IMR-90 (cell line): ENCODE results near the gene CLSTN1.

Experiments used
- BHLHE40 ChIP-seq: fragments of 150-350 bp; IDR thresholded peaks from 2 replicates; pipeline ENCODE4 v1.6.1; 2016; ENCODE audit warnings: mild to moderate bottlenecking, low read depth, low read length
- CEBPB ChIP-seq: IDR thresholded peaks from 2 replicates; pipeline ENCODE4 v1.6.1; 2012; ENCODE audit warnings: low read depth, low read length, improper control_type of control experiment
- CHD1 ChIP-seq: IDR thresholded peaks from 2 replicates; pipeline ENCODE4 v1.6.1; 2012; ENCODE audit warnings: low read depth, low read length, improper control_type of control experiment
- MAFK ChIP-seq: IDR thresholded peaks from 2 replicates; pipeline ENCODE4 v1.6.1; 2012; ENCODE audit warnings: low read depth, low read length, improper control_type of control experiment
- MAZ ChIP-seq: IDR thresholded peaks from 2 replicates; pipeline ENCODE4 v1.6.1; 2012; ENCODE audit warnings: low read depth, mild to moderate bottlenecking, low read length, improper control_type of control experiment, moderate library complexity, borderline replicate concordance
- POLR2A ChIP-seq: IDR thresholded peaks from 2 replicates; pipeline ENCODE4 v1.6.1; 2012; ENCODE audit warnings: mild to moderate bottlenecking, low read depth, low read length
- RAD21 ChIP-seq: IDR thresholded peaks from 2 replicates; pipeline ENCODE4 v1.6.1; 2012; ENCODE audit warnings: low read length, improper control_type of control experiment
- RCOR1 ChIP-seq: IDR thresholded peaks from 2 replicates; pipeline ENCODE4 v1.6.1; 2012; ENCODE audit warnings: mild to moderate bottlenecking, low read length, improper control_type of control experiment; ENCODE audit not compliant: insufficient replicate concordance
- RFX5 ChIP-seq: IDR thresholded peaks from 2 replicates; pipeline ENCODE4 v1.8.0; 2012; ENCODE audit warnings: low read depth, mild to moderate bottlenecking, low read length, moderate library complexity
- SMC3 ChIP-seq: fragments of 150-350 bp; IDR thresholded peaks from 2 replicates; pipeline ENCODE4 v1.6.1; 2016; ENCODE audit warnings: low read depth, mild to moderate bottlenecking, antibody characterized with exemption, low read length, moderate library complexity
- TF ChIP-seq, protein P1 (sequence below): conservative IDR thresholded peaks from 2 replicates; pipeline ENCODE4 v1.5.1; 2012; ENCODE audit warnings: mild to moderate bottlenecking, low read depth, low read length, improper control_type of control experiment
- TF ChIP-seq, protein P2 (sequence below): fragments of 150-350 bp; IDR thresholded peaks from 2 replicates; pipeline ENCODE4 v1.6.1; 2017; ENCODE audit warnings: mild to moderate bottlenecking, antibody characterized with exemption, low read length, low read depth
- TF ChIP-seq, protein P3 (sequence below): fragments of 150-350 bp; IDR thresholded peaks from 2 replicates; pipeline ENCODE4 v1.6.1; 2016; ENCODE audit warnings: low read depth, mild to moderate bottlenecking, low read length, moderate library complexity, borderline replicate concordance

DNA sequence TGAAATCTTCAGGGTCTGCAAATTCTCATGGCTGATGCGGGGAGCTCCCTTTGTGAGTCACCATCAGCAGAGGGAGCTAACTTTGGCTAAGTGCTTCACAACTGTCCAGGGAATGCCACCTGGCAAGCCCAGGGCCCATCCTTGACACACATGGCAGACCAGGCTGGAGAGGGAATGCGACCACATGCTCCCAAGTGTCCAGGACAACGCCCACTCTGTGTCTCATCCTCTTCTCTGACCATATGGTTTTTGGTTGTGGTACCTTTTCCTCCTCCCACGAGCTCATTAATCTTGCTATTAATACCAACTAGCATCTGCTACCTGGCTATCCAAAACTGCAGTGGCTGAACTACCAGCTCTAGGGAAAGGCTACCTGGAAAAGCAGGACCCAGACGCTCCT is 37.1 kb upstream of the CLSTN1 start:
- TF ChIP-seq MAFK (no peak), POLR2A (no peak), RCOR1 (no peak), SMC3 (no peak), BHLHE40 (no peak), CEBPB (no peak), RFX5 (no peak), CHD1 (no peak), RAD21 (no peak), MAZ (no peak)
- TF ChIP-seq, protein P1, sequence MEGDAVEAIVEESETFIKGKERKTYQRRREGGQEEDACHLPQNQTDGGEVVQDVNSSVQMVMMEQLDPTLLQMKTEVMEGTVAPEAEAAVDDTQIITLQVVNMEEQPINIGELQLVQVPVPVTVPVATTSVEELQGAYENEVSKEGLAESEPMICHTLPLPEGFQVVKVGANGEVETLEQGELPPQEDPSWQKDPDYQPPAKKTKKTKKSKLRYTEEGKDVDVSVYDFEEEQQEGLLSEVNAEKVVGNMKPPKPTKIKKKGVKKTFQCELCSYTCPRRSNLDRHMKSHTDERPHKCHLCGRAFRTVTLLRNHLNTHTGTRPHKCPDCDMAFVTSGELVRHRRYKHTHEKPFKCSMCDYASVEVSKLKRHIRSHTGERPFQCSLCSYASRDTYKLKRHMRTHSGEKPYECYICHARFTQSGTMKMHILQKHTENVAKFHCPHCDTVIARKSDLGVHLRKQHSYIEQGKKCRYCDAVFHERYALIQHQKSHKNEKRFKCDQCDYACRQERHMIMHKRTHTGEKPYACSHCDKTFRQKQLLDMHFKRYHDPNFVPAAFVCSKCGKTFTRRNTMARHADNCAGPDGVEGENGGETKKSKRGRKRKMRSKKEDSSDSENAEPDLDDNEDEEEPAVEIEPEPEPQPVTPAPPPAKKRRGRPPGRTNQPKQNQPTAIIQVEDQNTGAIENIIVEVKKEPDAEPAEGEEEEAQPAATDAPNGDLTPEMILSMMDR, result no peak
- TF ChIP-seq, protein P2, sequence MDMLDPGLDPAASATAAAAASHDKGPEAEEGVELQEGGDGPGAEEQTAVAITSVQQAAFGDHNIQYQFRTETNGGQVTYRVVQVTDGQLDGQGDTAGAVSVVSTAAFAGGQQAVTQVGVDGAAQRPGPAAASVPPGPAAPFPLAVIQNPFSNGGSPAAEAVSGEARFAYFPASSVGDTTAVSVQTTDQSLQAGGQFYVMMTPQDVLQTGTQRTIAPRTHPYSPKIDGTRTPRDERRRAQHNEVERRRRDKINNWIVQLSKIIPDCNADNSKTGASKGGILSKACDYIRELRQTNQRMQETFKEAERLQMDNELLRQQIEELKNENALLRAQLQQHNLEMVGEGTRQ, result no peak
- TF ChIP-seq, protein P3, sequence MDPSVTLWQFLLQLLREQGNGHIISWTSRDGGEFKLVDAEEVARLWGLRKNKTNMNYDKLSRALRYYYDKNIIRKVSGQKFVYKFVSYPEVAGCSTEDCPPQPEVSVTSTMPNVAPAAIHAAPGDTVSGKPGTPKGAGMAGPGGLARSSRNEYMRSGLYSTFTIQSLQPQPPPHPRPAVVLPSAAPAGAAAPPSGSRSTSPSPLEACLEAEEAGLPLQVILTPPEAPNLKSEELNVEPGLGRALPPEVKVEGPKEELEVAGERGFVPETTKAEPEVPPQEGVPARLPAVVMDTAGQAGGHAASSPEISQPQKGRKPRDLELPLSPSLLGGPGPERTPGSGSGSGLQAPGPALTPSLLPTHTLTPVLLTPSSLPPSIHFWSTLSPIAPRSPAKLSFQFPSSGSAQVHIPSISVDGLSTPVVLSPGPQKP, result no peak
